Fibroblast of the aortic adventitia (primary cell): ENCODE measurements around the gene PTDSS2. TPM values are rescaled to one million over a fixed set of nuclear protein-coding genes. Genes with fewer than 3 reads are reported as not detected.

ENCODE experiments used
- DNase-seq: peaks from one replicate; pipeline ENCODE4 v3.0.0-alpha.2; 2010; ENCODE audit warnings: low read depth
- H3K4me3 ChIP-seq: 2 replicates; pipeline ENCODE4 v1.5.1; 2011; ENCODE audit warnings: low read depth, mild to moderate bottlenecking, control low read depth, low read length, moderate library complexity
- total RNA-seq: library from RNA; depleted of rRNA; stranded (reverse); fragments of >200 nt; gene quantifications from 2 replicates; pipeline ENCODE4 v1.2.3, GENCODE V29; 2012; ENCODE audit warnings: low replicate concordance
- TF ChIP-seq, protein P1 (sequence below): IDR thresholded peaks from 2 replicates; pipeline ENCODE4 v1.5.1; 2011; ENCODE audit warnings: mild to moderate bottlenecking, low read length, control low read depth, inconsistent platforms; ENCODE audit not compliant: insufficient read depth

The PTDSS2 gene
- total RNA-seq, 1 donor: 28.7 TPM

DNA sequence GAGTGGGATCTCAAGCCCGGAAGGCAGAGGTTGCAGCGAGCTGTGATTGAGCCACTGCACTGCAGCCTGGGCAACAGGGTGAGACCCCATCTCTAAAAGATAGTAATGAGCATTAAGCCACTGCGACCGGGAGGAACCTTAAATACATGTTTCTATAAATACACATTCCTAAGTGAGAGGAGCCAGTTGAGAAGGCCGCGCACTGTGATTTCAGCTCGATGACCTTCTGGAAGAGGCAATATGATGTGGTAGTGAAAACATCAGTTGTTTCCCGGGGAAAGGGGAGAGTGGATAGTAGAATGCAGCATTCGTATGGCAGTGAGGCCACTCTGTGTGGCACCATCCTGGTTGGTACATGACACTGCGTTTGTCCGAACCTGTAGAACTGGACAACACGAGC, 18.0 kb downstream of the PTDSS2 start:
- DNase-seq: no peak
- TF ChIP-seq, protein P1, sequence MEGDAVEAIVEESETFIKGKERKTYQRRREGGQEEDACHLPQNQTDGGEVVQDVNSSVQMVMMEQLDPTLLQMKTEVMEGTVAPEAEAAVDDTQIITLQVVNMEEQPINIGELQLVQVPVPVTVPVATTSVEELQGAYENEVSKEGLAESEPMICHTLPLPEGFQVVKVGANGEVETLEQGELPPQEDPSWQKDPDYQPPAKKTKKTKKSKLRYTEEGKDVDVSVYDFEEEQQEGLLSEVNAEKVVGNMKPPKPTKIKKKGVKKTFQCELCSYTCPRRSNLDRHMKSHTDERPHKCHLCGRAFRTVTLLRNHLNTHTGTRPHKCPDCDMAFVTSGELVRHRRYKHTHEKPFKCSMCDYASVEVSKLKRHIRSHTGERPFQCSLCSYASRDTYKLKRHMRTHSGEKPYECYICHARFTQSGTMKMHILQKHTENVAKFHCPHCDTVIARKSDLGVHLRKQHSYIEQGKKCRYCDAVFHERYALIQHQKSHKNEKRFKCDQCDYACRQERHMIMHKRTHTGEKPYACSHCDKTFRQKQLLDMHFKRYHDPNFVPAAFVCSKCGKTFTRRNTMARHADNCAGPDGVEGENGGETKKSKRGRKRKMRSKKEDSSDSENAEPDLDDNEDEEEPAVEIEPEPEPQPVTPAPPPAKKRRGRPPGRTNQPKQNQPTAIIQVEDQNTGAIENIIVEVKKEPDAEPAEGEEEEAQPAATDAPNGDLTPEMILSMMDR: no peak

DNA sequence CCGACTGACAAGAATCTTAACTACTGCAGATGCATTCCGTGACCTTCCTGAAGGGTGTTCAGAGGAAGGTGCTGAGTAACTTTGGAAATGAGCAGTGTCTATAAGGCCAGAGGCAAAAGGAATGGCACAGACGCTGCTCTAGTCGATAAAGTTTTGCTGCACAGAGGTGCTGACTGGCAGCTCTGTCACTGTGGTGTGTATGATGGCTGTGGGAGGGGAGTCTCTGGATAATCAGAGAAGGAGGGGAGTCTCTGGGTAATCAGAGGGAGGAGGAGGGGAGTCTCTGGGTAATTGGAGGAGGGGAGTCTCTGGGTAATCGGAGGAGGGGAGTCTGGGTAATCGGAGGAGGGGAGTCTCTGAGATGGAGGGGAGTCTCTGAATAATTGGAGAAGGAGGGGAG, 18.4 kb downstream of the PTDSS2 start:
- no peak overlapping the region for H3K4me3 ChIP-seq
- TF ChIP-seq, protein P1: no peak
- no peak for DNase-seq

More for the DNA sequence above, 18.0 kb downstream of the PTDSS2 start:
- no peak overlapping the region for H3K4me3 ChIP-seq

DNA sequence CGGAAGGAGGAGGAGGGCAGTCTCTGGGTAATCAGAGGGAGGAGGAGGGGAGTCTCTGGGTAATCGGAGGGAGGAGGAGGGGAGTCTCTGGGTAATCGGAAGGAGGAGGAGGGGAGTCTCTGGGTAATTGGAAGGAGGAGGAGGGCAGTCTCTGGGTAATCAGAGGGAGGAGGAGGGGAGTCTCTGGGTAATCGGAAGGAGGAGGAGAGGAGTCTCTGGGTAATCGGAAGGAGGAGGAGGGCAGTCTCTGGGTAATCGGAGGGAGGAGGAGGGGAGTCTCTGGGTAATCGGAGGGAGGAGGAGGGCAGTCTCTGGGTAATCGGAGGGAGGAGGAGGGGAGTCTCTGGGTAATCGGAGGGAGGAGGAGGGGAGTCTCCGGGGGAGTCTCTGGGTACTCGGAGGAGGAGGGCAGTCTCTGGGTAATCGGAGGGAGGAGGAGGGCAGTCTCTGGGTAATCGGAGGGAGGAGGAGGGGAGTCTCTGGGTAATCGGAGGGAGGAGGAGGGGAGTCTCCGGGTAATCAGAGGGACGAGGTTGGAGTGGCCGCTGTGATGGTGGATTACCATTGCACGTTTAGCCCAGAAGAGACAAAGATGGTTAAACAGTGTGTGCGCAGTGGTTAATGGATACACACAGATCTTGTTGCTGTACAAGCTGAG, 19.1 kb downstream of the PTDSS2 start:
- H3K4me3 ChIP-seq: peak overlapping the region; percentile 51
- peak; percentile 36 for DNase-seq

GRCh38 chr11:469684-470560, 19.8 kb downstream of the PTDSS2 start:
- DNase-seq: peak; percentile 86
- TF ChIP-seq, protein P1: peak; percentile 40
- H3K4me3 ChIP-seq: peak overlapping the region; percentile 51

GRCh38 chr11:471468-472145, 21.5 kb downstream of the PTDSS2 start:
- H3K4me3 ChIP-seq: no peak overlapping the region
- no peak for DNase-seq
- TF ChIP-seq, protein P1: no peak

GRCh38 chr11:472272-472671, 22.2 kb downstream of the PTDSS2 start:
- TF ChIP-seq, protein P1: no peak
- DNase-seq: no peak
- no peak overlapping the region for H3K4me3 ChIP-seq

DNA sequence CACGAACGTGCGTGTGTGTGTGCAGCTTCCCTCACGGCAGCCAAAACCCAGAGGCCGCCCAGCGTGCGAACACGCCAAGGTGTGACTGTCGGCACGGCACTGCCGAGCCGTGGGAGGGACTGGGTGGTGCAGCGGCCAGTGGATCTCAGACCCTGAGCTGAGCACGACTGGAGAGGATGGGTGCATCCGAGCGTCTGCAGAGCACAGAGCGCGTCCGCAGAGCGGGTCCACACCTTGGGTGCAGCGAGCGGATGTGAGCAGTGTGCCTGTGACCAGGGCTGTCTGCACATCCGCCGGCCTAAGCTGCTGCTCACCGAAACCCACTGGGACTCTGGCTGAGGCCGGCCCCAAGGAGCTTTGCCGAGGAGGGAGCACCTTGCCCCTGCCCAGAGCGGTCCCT, 22.7 kb downstream of the PTDSS2 start:
- no peak overlapping the region for H3K4me3 ChIP-seq
- TF ChIP-seq, protein P1: no peak
- DNase-seq: no peak
